Lung microvascular endothelial cell (primary cell): Measurements from ENCODE around the gene GLB1L3. TPM values are rescaled to one million over a fixed set of nuclear protein-coding genes. Genes with fewer than 3 reads are reported as not detected.
"Not testable (repeated sequence)": the region's sequence is repeated elsewhere in the genome, so short reads cannot be mapped to it uniquely, and the experiment has no call there.

ENCODE experiments used
- DNase-seq, 2 donors: peaks; one replicate each; pipeline versions ENCODE4 v3.0.0 to v3.0.0-alpha.2; 2010; ENCODE audit warnings: low read depth in 2 of 2
- total RNA-seq: library from RNA; depleted of rRNA; stranded (reverse); fragments of >200 nt; gene quantifications from 2 replicates; pipeline ENCODE4 v1.2.1, GENCODE V29; 2014

GLB1L3 gene
- total RNA-seq, 1 donor from 2014 or later: not detected

GRCh38 chr11:134250675-134251074 lies 25.5 kb upstream of the GLB1L3 start:
- no peak for DNase-seq

DNA sequence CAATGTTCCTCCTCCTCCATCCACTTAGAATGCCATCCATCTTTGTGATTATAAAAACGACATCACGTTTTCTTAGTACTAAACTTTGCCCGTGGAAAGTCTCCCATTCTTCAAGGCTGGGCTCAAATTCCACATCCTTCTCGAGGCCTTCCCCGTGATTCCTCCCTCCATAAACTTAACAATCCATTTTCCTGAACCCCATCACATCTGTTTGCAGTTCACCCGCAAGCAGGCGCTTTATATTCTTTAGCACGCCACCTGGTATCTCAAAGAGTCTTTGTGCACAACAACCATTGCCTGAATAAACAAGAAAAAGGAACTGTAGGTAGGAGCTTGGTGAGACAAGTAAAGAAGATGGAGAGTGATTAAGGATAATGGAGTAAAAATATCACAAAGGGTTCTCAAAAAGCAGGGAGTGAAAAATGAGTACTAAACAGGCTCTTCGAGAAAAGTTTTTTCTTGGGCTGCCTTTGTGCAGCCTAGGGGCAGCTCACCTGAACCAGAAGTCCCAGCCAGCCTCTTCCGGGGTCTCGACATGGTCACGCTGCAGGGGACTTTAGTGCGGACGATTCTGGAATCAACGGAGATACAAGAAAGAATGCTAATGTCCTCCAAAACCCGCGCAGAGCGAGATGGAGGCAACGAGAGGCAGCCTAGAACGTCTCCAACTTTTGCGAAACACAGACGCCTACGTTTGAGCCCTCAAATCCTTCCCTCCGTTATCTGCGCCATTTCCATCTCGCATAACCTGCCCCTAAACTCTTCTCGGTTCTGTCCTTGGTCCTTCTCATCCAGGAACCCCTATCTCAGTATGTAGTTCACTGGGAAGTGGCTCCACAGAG lies 23.6 kb upstream of the GLB1L3 start:
- DNase-seq: peak in 1 of 2 donors; percentile 42

DNA sequence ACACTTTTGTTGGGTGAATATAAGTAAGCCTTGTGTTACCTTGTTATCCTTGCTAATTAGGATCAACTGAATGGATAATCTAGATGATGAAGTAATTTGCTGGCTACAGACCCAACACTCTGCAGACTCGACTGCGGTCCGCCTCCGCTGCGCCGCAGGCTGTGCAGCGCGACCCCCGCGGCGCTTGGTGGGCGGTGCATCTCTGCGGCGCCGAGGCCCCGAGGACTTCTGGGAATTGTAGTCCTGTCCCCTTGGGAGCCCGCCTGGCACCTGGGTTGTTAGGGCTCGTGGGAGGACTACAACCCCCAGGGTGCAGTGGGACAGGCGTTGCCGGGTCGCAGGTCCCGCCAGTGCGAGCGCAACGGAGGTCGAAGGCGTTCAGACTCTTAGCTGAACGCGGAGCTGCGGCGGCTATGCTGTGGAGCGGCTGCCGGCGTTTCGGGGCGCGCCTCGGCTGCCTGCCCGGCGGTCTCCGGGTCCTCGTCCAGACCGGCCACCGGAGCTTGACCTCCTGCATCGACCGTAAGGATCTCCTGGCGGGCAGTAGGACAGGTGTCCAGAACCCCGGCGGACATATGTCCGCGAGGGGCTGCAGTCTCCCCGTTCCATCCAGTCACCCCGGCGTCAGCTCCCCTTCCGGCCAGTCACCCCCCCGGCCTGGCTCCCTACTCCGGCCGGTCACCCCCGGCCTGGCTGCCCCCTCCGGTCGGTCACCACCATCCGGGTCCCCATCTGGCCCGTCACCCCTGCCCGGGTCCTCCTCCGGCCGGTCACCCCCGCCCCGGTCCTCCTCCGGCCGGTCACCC lies 22.8 kb upstream of the GLB1L3 start, which contains the start of the genes ACAD8 and THYN1:
Gene ACAD8 (plus strand): TSS at position 381 of the 806 bp plus-strand sequence. CDS start 33 bp downstream, at position 414.
Gene THYN1 (minus strand): TSS at position 165 of the 806 bp plus-strand sequence. CDS start 470 bp downstream, outside the sequence.
- peak; percentile 98 for DNase-seq

DNA sequence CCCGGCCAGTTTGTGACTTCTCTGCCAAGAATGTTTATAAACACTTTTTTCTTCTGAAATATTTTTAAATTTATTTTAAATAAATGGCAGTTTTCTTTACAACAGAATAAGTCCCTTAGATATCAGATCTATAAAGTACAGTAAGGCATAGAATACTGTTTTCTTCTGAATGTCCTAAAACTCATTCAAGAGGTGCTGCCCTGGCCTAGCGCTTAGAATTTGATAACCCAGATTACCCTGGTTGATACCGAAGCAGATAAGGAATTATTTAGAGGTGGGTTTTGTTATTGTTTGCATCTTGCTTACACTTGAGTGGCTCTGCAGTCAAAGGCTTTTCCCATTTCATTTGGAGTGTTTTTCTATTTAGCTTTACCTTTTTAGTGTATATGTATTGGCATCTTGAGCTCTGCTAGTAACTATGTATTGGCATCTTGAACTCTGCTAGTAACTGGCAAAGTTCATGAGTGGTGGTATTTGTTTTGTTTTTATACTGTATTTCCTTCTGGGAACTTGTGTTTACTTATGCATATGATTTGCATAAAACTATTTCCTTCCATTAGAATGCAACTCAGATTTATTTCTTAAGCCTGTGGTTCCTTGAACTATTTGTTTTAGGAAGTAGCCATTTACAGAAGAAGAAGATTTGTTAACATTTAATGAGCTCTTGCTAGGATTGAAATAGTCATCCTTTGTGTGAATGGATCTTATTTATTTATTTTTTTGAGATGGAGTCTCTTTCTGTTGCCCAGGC lies 21.6 kb upstream of the GLB1L3 start:
- DNase-seq: no peak

DNA sequence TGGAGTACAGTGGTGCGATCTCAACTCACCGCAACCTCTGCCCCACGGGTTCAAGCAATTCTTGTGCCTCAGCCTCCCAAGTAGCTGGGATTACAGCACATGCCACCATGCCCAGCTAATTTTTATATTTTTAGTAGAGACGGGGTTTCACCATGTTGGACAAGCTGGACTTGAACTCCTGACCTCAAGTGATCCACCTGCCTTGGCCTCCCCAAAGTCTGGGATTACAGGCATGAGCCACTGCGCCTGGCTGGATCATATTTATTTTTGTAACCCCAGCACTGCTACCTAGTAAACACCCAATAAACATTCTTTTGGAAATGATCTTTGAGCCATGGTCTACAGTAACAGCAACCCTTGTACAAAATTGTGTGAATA lies 21.0 kb upstream of the GLB1L3 start:
- not testable (repeated sequence) for DNase-seq

GRCh38 chr11:134257101-134257500 lies 19.1 kb upstream of the GLB1L3 start:
- DNase-seq: no peak

DNA sequence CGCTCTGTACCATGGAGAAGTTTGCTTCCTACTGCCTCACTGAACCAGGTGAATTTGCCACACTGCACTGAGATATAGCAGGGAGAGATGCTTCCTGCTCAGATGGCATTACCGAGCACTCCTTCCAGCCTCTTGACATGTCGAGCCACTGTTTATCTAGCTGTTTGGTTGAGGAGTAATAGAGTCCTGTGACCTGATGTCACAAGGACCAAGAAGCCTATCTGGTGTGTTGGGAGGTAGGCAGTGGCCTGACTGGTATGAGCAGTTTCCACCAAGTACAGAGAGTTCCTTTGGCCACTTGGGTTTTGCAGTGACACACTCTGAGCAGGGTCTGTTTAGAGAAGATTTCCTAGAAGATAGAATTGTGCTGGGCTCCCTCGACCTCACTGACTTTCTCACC lies 17.6 kb upstream of the GLB1L3 start:
- no peak for DNase-seq

GRCh38 chr11:134260503-134260902 lies 15.7 kb upstream of the GLB1L3 start:
- no peak for DNase-seq

GRCh38 chr11:134260983-134261382 lies 15.2 kb upstream of the GLB1L3 start:
- DNase-seq: no peak

DNA sequence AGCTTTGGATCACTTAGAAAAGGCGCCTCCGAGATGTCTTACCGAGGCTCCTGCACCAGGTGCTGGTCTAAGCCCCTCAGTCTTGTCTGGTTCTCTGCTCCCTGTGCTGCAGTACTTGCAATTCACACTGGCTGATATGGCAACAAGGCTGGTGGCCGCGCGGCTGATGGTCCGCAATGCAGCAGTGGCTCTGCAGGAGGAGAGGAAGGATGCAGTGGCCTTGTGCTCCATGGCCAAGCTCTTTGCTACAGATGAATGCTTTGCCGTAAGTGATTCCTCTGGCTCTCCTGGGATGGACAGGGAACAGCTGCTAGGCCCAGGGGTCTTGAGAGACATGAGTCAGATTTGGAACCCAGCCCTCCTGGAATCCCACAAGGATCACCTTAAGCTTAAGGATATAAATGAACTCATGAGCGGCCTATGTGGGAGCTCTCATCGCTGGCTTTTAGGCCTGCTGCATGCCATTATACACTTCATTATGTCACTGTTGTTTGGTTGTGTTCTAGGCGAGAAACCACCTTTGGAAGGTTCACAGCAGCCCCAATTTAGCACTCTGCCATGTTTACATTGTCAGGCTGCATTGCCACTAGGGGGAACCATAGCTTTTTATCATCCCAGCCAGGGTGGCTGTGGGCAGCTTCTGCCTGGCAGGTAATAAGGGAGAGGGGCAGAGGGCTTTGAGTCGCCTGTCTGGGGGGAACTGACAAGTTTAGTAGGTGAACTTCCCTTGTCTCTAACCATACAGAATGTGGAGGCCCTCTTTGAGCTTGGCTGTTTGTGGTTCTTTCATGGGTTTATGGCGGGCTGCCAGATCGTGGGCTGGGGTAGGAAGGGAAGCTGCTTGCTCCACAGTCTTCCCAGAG lies 14.3 kb upstream of the GLB1L3 start:
- DNase-seq: peak; percentile 26 to 46

DNA sequence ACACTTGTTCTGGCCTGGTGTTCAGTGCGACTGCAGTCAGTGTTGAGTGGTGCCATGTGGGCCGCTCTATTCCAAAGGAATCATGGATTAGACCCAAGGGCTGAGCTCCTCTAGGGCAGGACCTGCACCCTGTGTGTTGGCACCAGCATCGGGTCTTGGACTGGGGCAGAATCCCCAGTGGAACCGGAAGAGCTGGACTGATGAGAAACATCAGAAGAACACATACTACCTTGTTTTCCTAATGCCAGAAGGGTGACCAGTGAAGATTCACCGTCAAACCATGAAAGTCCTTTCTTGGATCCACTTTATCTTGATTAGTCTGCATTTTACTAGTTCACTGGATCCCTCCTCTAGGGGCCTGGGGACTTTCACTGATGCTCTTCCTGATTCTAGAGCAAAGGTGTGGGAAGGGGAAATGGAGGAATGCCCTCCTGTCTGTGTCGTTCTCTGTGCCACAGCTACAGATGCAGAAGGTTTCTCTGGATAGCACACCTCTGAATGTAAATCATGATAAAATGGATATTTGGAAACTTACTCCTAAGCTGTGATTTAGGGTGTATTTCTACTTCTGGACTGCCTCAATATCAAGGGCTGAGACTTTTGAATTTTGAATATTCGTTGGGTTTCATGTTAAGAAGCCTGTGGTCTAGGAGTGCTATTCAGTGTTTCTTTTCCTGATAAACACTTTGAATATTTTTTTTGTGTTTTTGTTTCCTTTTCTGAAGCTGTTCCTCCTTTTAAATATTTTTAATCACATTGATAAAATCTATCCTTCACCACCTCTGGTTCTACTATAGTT lies 11.0 kb upstream of the GLB1L3 start:
- DNase-seq: no peak

- no peak for DNase-seq
Observed at GRCh38 chr11:134266440-134266839, 9.7 kb upstream of the GLB1L3 start.

DNA sequence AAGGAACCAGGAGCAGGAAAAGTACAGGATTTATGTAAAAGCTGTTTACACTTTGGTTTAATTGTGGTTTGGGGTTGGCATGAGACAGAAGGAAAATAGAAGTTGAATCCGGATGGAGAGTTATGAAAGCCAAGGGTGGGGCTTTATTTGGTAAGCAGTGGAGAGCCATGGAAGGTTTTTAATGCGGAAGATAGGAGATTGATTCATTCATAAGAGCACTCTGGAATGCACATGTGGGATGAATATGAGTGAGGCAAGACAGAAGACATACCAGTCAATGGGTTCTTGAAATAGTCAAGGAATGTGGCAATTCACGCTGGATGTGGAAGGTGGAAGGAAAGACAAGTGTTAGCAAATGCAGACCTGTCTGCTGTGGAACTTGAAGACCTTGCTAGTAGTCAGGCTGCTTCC lies 9.3 kb upstream of the GLB1L3 start:
- DNase-seq: peak in 1 of 2 donors; percentile 31

- DNase-seq: no peak
Observed at GRCh38 chr11:134267461-134267860, 8.7 kb upstream of the GLB1L3 start.

DNA sequence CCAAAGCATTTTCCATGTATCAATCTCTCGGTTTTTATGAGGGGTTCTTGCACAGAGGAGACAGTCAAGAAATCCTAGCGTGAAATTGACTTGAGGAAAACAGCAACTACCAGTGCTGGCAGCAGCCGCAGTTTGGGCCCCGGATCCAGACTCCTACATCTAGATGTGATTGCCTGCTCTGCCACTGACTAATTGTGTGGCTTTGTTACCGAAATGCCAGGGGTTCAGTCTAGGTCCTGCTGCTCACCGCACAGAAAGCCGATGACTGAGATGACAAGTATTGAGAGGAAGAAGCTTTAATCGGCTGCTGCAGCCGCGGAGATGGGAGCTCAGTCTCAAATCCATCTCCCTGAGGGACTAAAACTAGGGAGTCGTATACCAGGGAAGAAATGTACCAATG lies 8.2 kb upstream of the GLB1L3 start:
- DNase-seq: no peak

- DNase-seq: no peak
Observed at GRCh38 chr11:134270250-134270714, 5.9 kb upstream of the GLB1L3 start.

DNA sequence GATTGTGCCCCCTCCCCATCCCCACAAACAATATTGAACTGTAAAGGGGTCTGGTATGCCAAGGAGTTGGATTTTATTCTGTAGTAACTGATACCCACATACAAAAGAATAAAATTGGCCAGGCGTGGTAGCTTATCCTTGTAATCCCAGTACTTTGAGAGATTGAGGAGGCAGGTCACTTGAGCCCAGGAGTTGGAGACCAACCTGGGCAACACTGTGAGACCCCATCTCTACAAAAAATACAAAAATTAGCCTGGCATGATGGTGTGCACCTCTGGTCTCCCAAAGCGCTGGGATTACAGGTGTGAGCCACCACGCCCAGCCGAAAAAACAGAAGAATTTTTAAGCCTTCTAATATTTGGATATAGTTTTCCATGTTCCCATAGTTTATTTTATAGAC lies 4.2 kb upstream of the GLB1L3 start:
- no peak for DNase-seq

- peak in 1 of 2 donors; percentile 28 for DNase-seq
Observed at GRCh38 chr11:134272381-134273316, 3.5 kb upstream of the GLB1L3 start.

DNA sequence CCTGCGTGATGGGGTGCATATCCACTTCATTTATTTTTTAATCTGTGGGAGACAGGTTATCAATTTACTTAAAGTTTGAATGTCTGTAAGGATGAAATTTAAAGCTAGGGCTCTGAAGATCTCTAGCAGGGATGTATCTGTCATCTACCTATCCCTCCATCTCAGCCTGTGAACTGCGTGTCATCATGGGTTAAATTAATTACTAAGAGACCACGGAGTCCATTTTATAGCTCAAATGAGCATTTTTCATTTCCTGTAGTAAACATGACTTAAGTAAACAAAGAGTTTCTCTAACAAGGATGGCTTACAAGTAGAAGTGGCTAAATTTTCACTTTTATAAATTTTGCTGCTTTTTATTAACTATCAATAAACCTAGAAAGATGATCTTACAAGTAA lies 2.9 kb upstream of the GLB1L3 start:
- DNase-seq: no peak
